NT2/D1 (cell line): ENCODE results near the gene PLOD2.
A peak's percentile ranks its signal among the peaks of the same experiment; 100 is the strongest.

Experiments
- DNase-seq: peaks from one replicate; pipeline ENCODE4 v3.0.0-alpha.2; 2011; ENCODE audit warnings: low read depth, low spot score
- H3K27me3 ChIP-seq: 2 replicates; pipeline ENCODE4 v1.6.0; 2011; ENCODE audit warnings: mild to moderate bottlenecking; ENCODE audit not compliant: insufficient read length, insufficient read depth
- H3K36me3 ChIP-seq: 2 replicates; pipeline ENCODE4 v1.6.1; 2011; ENCODE audit warnings: mild to moderate bottlenecking, low read length, mixed read lengths; ENCODE audit not compliant: insufficient read depth, insufficient read length
- H3K4me1 ChIP-seq: 2 replicates; pipeline ENCODE4 v1.5.1; 2011; ENCODE audit not compliant: insufficient read depth, insufficient read length
- H3K4me3 ChIP-seq: 2 replicates; pipeline ENCODE4 v1.5.1; 2011; ENCODE audit warnings: low read depth; ENCODE audit not compliant: insufficient read length
- H3K9ac ChIP-seq: 2 replicates; pipeline ENCODE4 v1.6.0; 2011; ENCODE audit warnings: low read depth; ENCODE audit not compliant: insufficient read length
- H3K9me3 ChIP-seq: 2 replicates; pipeline ENCODE4 v1.5.1; 2011; ENCODE audit warnings: mild to moderate bottlenecking, low read length; ENCODE audit not compliant: insufficient read depth
- SUZ12 ChIP-seq: IDR thresholded peaks from 2 replicates; pipeline ENCODE4 v1.6.1; 2011; ENCODE audit not compliant: insufficient read length, insufficient read depth; ENCODE audit errors: extremely low read depth
- YY1 ChIP-seq: IDR thresholded peaks from 2 replicates; pipeline ENCODE4 v1.6.1; 2011; ENCODE audit not compliant: insufficient read length, insufficient read depth
- ZNF274 ChIP-seq: IDR thresholded peaks from 2 replicates; pipeline ENCODE4 v1.6.1; 2011; ENCODE audit warnings: mild to moderate bottlenecking, low read depth, low read length

Gene PLOD2

GRCh38 chr3:146020969-146021368 is 140.0 kb downstream of the PLOD2 start:
- no peaks in the 10 kb centered on the region for H3K27me3 ChIP-seq
- peak; percentile 2 for DNase-seq
- no peak overlapping the region for H3K4me3 ChIP-seq
- H3K4me1 ChIP-seq = no peaks in the 10 kb centered on the region
- TF ChIP-seq ZNF274 (no peak), YY1 (no peak), SUZ12 (no peak)
- H3K9me3 ChIP-seq = peaks cover 10% of the 10 kb centered on the region; the same call in 1 of the 2 replicates
- no peaks in the 10 kb centered on the region for H3K36me3 ChIP-seq
- H3K9ac ChIP-seq = no peak overlapping the region

- DNase-seq = no peak
- Histone ChIP-seq H3K4me3 (no peak overlapping the region), H3K9ac (no peak overlapping the region), H3K4me1 (no peaks in the 10 kb centered on the region), H3K27me3 (no peaks in the 10 kb centered on the region), H3K9me3 (peaks cover 10% of the 10 kb centered on the region; the same call in 1 of the 2 replicates), H3K36me3 (no peaks in the 10 kb centered on the region)
- TF ChIP-seq ZNF274 (no peak), SUZ12 (no peak), YY1 (no peak)
Observed at GRCh38 chr3:146019508-146019907, 141.5 kb downstream of the PLOD2 start.
